GM15510 (cell line): ENCODE data around the gene PTPN2.

Experiments used
- POLR2A ChIP-seq: IDR thresholded peaks from 3 replicates; pipeline ENCODE4 v1.6.1; 2011; ENCODE audit warnings: borderline replicate concordance; ENCODE audit not compliant: insufficient read length; ENCODE audit errors: extremely low read depth

PTPN2 gene

DNA sequence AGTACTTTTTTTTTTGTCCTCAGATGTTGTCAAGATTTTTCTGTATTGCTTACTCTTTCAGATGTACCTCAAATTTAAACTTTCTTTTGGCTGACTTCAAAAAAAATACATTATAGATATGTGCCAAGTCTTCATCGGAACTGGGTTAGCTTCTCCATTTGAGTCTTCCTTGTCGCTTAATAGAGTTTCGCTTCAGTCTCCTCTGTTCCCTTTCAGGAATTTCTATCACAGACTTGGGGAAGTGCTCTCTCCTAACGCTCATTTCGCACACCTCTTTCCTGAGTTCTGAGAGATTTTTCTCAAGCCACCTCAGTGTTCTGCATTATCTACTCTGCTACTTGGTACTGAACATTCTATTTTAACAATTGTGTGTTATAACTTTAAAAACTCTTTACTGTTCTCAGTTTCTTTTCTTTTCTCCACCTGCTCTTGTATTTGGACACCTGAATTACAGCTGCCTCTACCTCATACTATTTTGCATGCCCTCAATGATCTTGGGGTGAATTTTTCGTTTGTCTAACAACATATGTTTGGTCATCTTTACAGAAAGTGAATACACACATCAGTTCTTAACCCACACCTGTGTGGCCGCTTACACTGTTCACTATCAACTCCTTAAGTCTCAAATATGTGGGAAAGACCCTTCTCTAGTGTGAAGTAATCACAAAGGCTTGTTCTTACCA, 16.5 kb downstream of the PTPN2 start:
- no peak for TF ChIP-seq POLR2A

DNA sequence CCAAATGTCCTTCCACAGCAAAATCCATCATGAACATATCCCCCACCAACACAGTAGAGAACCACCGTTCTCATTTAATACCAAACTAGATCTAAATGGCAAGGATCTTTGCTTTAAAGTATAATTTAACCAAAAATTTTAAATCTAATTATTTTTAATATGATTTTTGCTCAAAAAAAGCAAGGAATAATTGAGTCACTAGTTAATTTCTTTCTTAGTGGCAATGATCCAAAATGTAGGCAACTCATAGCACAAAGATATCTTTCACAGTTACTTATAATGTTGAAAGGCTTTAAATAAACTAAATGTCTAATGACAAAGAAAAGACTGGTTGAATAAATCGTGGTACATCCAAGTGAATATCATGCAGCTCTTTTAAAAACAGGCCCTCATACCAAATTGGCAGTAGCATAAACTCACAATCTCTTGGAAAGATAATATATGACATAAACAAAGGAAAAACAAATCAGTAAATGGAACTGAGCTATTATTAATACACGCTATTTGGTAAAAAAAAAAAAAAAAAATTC, 20.3 kb downstream of the PTPN2 start:
- no peak for TF ChIP-seq POLR2A

DNA sequence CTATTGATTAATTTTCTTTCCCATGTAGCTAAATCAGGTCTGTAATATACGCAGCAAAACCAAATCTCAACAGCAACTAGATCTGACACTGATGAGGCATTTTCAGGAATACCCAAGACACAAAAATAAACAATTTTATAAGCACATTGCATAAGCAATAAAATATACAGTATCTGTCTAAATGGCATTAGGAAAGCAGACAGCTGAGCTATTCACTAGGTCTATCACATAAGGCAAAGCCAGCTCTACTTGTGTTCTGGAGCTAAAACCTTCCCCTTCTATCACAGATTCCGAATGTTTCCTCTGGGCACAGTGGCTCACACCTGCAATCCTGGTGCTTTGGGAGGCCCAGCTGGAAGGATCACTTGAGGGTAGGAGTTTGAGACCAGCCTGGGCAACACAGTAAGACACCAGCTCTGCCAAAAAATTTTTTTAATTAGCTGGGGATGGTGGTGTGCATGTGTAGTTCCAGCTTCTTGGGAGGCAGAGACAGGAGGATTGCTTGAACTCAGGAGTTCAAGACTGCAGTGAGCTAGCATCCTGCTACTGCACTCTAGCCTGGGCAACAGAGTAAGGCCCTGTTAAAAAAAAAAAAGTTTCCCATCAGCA, 21.1 kb downstream of the PTPN2 start:
- no peak for TF ChIP-seq POLR2A

DNA sequence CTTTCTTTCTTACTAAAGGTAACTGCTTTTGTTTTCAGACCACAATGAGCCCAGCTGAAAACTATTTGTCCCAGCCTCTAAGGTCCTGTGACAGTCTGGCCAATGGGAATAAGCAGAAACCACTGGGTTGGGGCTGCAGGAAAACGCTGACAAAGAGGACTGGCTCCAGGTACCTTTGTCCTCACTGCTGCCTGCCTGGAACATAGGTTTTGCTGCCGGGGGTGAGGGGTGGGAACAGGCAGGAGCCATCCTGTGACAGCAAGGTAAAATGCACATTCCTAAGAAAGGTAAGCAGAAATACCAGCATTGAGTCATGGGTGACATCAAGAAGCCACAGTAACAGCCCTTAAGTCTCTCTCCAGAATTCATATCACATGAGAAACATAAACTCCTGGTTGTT, 21.6 kb downstream of the PTPN2 start:
- TF ChIP-seq POLR2A: no peak

DNA sequence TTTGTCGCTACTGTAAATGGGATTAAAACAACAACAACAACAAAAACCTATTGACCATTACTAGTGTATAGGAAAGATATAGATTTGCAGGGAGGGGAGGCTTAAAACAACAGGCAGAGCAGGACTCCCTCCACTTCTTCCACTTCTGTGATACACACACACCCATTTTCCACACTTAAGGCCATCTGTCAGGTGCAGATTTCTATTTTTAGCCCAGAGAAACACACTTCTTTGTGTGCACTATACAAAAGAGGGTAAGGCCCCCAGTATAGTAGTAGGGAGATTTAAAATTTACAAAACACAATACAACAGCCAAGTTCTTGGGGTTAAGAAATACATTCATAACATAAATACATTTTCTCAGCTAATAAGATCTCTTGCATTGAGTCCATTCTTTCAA, 22.4 kb downstream of the PTPN2 start:
- TF ChIP-seq POLR2A: no peak

DNA sequence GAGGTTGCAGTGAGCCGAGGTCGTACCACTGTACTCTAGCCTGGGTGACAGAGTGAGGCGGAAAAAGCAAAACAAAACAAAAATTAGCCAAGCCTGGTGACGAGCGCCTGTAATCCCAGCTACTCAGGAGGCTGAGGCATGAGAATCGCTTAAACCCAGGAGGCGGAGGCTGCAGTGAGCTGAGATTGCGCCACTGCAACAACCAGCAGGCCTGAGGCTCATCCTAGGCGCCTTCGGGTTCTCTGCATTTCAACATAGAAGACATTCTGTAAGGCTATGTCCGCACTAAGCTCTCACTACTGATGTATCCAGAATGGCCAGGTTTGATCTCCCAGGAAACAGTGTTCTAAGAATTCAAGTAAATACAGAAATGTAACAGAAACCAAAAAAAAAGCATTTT, 23.5 kb downstream of the PTPN2 start:
- TF ChIP-seq POLR2A: no peak

DNA sequence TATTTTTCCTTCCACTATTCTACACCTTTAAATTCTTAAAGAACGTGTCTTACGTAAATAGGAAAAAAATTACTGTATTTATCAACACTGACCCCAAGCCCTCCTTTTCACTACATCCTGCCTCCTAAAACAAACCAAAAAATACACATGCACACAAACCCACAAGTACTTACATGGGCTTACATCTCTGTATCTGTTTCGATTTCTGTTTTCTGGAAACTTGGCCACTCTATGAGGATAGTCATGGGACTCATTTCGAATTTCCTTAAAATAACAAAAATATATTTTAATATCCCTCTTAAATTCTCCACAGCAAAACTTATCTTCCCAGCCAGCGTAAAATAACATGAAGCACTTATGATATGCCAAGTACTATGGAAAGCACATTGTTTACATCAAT, 25.0 kb downstream of the PTPN2 start:
- no peak for TF ChIP-seq POLR2A

DNA sequence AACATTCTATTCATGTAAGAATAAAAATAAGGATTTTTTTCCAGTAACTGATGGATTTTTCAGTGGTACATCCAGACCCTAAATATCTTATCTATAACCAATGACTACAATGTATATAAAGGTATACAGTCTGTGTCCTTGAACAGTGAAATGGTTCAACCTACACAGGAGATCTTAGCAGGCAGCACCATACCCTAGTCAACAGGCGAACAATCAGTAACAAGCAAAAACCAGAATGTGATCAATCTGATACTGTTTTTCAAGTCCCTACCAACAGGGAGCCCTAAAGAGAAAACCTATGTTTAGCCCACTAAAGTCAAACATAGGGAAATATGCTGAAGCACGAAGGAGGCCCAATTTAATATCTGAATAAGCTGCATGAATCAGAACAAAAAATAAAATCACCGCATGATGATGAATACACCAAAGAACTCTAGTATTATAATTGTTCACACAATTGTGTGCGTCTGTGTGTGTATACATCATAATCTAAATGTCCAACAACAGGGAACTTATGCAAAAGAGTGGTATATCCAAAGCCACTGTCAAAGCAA, 26.0 kb downstream of the PTPN2 start:
- no peak for TF ChIP-seq POLR2A

DNA sequence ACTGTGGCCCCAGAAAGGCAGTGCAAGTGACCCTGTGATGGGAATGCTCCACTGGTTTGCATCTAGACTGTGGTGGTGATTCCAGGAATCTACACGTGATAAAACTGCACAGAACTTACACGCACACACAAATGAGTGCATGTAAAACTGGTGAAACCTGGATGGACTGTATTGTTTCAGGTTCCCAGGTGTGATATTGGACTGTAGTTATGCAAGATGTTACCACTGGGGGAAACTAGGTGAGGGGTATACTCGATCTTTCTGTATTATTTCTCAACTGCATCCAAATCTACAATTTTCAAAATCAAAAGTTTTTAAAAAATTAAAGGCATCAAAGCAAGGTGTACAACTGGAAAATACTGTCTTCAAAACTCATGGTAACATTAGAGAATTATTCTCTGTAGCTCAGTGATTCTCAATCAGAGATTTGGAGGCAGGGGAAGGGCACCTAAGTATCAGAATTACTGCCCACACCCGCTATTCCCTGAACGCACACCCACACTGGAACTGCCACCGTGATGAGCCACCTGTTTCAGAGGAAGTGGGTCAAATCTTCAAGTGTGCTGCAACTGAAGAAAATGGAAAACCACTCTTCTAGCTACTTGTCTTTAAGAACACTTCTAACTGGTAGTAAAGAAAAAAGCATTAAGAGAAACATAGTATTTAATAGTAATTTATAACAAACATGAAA, 26.7 kb downstream of the PTPN2 start:
- TF ChIP-seq POLR2A: no peak

DNA sequence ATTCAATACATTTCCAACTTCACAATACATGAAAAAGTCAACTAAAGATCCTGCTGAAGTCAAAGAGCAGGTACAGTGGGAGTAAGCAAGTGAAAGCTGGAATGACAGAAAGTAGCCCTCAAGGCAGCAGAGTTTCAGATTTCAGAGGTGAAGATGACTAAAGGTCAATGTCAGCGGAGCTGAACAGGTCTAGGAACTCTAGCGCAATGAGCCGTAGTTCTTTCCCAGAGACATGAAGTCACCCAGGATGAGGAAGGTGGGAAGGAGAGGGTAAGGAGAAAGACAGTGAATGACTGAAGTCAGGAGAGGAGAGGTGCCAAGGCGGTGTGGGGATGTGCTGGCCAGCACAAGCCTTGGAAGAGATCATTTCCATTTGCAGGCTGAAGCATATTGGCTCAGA, 28.1 kb downstream of the PTPN2 start:
- no peak for TF ChIP-seq POLR2A

DNA sequence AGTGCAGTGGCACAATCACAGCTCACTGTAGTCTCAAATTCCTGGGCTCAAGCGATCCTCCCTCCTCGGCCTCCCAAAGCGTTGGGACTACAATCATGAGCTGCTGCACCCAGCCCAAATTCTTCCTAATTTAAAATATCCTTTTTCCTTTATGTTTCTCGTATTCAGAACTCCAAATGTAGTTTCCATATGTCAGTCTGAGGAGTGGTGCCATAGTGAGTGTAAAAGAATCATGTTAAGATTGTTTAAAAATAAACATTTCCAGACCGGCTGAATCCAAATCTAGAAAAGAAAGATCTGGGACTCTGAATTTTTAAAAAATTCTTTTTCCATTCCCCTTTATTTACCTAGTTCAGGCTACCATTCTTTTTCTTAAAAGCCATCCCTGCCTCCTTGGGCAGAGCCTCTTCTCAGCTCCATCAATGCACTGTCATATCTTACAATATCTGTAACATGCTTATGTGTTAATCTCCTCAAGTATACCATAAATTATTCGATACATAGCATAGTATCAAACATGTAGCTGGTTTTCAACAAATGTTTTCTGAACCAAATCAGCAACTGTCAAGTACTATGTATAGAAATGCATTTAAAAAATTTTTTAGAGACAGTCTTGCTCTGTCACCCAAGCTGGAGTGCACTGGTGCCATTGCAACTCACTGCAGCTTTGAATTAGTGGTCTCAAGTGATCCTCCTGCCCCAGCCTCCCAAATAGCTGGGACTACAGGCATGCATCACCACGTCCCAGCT, 31.3 kb downstream of the PTPN2 start:
- TF ChIP-seq POLR2A: no peak

DNA sequence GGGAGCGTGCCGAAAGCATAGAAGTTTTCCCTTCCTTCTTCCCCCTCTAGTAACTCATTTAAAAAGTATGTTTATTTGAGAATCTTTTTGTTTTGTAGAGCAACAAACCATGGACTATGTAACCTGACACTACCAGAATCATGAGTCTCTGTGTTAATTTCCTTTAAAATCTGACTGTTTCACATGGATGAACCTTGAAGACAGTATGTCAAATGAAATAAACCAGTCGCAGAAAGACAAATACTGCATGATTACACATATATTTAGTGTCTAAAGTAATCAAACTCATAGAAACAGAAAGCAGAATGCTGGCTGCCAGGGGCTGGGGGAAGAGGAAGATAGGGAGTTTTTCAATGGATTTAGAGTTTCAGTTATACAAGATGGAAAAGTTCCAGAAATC, 32.3 kb downstream of the PTPN2 start:
- no peak for TF ChIP-seq POLR2A

DNA sequence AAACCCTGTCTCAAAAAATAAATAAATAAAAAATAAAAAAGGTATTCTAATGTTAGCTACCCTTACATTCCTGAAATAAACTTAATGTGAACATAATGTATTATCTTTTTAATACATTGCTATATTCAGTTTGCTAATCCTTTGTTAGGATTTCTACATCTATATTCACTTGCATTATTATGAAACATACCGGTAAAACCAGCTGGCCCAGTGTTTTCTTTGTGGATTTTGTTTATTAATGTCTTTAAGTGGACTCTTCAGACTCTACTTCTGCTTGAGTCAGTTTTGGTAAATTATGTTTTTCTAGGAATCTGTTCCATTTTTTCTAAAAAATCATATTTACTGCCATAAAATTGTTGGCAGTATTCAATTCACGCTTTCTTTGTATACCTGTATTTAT, 34.5 kb downstream of the PTPN2 start:
- no peak for TF ChIP-seq POLR2A

DNA sequence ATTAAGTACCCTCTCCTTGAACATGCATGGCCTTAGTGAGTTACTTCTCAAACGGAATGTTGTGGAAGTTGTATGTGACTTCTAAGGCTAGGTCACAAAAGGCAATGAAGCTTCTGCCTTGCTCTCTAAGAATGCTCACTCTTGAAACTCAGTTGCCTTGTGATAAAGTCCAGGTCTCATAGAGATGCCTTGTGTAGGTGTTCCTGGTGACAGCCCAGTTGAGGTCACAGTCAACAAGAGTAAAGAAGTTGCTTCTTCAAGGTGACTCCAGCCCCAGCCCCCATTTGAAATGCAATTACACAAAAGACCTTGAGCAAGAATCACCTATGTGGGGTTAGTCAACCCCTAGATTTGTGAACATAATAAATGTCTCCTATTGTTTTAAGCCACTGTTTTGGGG, 35.6 kb downstream of the PTPN2 start:
- TF ChIP-seq POLR2A: no peak

DNA sequence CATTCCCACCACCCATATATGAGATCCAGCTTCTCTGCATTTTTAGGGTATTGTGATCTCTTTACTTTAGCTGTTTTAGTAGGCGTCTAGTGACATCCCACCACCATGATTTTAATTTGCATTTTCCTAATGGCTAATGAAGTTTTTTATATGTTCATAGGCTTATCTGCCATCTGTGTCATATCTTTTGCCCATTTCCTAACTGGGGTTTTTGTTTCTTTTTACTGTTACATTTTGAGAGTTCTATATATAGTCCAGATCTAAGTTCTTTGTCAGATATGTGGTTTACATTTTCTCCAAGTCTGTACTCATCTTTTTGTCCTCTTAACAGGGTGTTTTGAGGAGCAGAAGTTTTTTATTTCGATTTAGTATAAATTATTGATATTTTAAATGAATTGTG, 39.6 kb downstream of the PTPN2 start:
- no peak for TF ChIP-seq POLR2A
